Measurements from ENCODE around the gene NACAD.

NACAD gene

DNA sequence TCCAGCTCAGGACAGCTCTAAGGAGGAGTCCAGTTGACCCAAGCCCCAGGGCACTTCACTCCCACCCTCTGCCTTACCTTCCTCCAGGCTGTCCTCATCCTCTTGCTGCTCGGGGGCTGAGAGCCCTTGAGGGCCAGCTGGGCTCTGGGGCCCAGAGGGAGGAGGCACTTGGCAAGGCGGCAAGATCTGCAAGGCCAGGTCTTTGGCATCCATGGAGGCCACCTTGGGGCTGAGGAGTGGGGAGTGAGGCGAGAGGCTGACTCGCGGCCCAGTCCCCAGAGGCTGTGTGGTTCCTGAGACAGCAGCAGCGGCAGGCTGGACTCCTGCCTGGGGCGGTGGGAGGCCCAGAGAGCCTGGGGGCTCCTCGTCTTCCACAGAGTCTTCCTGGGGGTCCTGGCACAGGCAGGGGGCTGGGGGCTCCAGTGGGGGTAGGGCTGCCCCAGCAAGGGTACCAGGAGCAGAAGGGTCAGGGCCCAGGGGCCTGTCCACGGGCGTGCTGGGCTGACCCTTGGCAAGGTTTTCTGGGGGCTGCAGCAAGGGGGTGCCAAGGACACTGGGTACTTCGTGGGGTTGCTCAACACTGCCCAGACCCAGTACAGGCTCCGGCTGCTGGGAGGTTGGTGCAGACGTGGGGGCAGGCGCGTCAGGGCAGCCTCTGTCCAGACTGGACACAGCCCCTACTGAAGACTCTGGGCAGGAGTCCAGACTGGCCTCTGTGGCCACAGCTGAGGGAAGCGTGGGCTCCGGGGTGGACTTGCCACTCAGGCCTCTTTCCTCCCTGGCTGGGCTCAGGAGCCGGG, 6.5 kb downstream of the NACAD start:
- Histone ChIP-seq H3K4me1 (ENCODE audit: control insufficient read depth, insufficient read depth, low read length) (no peaks in the 10 kb centered on the region), H3K36me3 (ENCODE audit: control insufficient read depth, insufficient read depth, low read length) (no peaks in the 10 kb centered on the region)
- 92 to 93% methylated on average over 18 of the region's 18 CpGs for WGBS, 2 experiments

DNA sequence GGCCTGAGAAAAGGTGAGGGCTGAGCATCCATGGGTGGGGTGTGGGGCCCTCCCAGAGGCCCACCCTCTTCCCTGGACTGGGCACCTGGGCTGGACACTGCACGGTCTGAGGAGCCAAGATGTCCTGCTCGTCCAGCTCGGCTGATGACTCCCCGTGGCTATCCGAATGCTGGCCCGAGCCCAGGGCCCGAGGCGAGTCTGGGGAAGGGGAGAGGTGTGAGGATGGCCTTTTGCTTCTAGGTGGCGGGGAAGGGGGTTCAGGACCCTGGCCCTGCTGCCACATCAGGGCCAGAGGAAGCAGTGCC, 7.1 kb downstream of the NACAD start:
- Histone ChIP-seq H3K27ac (ENCODE audit: insufficient read depth, low read depth, low read length, poor library complexity, severe bottlenecking) (no peak overlapping the region), H3K4me3 (ENCODE audit: insufficient read depth, low read depth, low read length) (no peak overlapping the region), H3K27me3 (ENCODE audit: control insufficient read depth, insufficient read depth, low read length, poor library complexity, severe bottlenecking) (no peaks in the 10 kb centered on the region), H3K4me1 (ENCODE audit: control insufficient read depth, insufficient read depth, low read length) (no peaks in the 10 kb centered on the region), H3K9me3 (ENCODE audit: control insufficient read depth, low read length) (no peaks in the 10 kb centered on the region), H3K36me3 (ENCODE audit: control insufficient read depth, insufficient read depth, low read length) (no peaks in the 10 kb centered on the region)
- WGBS, 2 experiments, result 96 to 97% methylated on average over 9 of the region's 9 CpGs

More for the DNA sequence above, 6.5 kb downstream of the NACAD start:
- Histone ChIP-seq H3K9me3 (ENCODE audit: control insufficient read depth, low read length) (no peaks in the 10 kb centered on the region), H3K27me3 (ENCODE audit: control insufficient read depth, insufficient read depth, low read length, poor library complexity, severe bottlenecking) (no peaks in the 10 kb centered on the region), H3K27ac (ENCODE audit: insufficient read depth, low read depth, low read length, poor library complexity, severe bottlenecking) (no peak overlapping the region), H3K4me3 (ENCODE audit: insufficient read depth, low read depth, low read length) (no peak overlapping the region)

DNA sequence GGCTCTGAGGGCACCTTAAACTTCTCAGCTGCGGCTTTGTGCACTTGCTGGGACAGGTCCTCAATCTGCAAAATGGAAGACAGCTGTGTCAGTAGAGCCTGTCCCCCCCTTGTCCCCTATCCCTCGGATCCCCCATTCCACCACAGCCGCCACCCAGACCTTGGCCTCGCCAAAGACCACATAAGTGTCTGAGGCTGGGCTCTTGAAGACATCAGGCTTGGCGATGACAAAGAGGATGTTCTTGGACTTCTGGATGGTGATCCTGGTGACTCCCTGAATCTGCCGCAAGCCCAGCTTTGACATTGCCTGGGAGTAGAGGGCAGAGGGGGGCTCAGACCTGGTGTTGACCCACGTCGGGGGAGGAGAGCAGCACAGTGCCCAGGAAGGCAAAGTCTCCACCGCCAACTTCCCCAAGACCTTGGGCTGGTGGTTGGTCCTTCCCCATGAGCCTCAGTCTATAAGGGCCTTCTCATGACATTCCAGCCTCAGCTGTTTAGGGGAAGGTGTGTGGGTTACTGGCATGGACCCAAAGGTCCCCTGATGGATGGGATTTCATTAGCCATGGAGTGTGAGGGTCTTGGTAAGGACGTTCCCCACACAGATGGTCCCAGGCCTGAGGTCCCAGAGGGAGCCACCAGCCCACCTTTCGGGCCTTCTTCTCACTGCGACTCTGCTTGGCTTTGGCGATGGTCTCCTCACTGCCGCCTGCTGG, 7.7 kb downstream of the NACAD start:
- H3K27ac ChIP-seq (ENCODE audit: insufficient read depth, low read depth, low read length, poor library complexity, severe bottlenecking), result no peak overlapping the region
- H3K9me3 ChIP-seq (ENCODE audit: control insufficient read depth, low read length), result no peaks in the 10 kb centered on the region
- no peaks in the 10 kb centered on the region for H3K36me3 ChIP-seq (ENCODE audit: control insufficient read depth, insufficient read depth, low read length)
- 95% methylated on average over 14 of the region's 14 CpGs for WGBS, 2 experiments
- H3K27me3 ChIP-seq (ENCODE audit: control insufficient read depth, insufficient read depth, low read length, poor library complexity, severe bottlenecking), result no peaks in the 10 kb centered on the region
- H3K4me3 ChIP-seq (ENCODE audit: insufficient read depth, low read depth, low read length), result no peak overlapping the region
- no peaks in the 10 kb centered on the region for H3K4me1 ChIP-seq (ENCODE audit: control insufficient read depth, insufficient read depth, low read length)

DNA sequence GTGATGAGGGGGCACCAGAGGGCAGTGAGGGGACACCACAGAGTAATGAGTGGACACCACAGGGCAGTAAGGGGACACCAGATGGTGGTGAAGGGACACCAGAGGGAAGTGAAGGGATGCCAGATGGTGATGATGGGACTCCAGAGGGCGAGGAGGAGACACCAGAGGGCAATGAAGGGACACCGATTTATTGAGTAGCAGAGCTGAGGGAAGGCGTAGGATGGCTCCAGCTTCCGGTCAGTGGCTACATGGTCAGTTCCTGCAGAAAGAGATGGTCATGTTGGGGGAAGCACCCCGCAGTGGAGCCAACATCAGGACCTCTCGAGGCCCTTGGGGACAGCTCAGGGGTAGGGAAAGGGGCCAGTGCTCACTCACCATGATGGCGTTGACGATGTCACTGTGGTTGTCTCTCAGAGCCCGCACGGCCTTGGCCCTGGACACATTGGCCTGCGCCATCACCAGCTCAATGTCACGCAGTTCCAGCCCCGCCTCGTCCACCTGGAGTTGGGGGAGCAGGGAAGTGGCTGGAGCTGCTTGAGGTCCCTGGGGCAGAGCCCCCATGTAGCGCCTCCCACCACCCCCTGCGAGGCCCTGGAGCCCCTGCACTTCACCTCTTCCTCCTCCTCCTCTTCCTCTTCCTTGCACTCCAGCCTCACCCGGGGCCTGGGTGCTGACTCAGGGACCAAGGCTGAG, 8.4 kb downstream of the NACAD start:
- H3K36me3 ChIP-seq (ENCODE audit: control insufficient read depth, insufficient read depth, low read length), result peaks cover 3% of the 10 kb centered on the region
- H3K9me3 ChIP-seq (ENCODE audit: control insufficient read depth, low read length), result no peaks in the 10 kb centered on the region
- no peaks in the 10 kb centered on the region for H3K27me3 ChIP-seq (ENCODE audit: control insufficient read depth, insufficient read depth, low read length, poor library complexity, severe bottlenecking)
- H3K27ac ChIP-seq (ENCODE audit: insufficient read depth, low read depth, low read length, poor library complexity, severe bottlenecking), result no peak overlapping the region
- H3K4me1 ChIP-seq (ENCODE audit: control insufficient read depth, insufficient read depth, low read length), result no peaks in the 10 kb centered on the region
- WGBS, 2 experiments, result 90 to 92% methylated on average over 17 of the region's 17 CpGs
- no peak overlapping the region for H3K4me3 ChIP-seq (ENCODE audit: insufficient read depth, low read depth, low read length)

DNA sequence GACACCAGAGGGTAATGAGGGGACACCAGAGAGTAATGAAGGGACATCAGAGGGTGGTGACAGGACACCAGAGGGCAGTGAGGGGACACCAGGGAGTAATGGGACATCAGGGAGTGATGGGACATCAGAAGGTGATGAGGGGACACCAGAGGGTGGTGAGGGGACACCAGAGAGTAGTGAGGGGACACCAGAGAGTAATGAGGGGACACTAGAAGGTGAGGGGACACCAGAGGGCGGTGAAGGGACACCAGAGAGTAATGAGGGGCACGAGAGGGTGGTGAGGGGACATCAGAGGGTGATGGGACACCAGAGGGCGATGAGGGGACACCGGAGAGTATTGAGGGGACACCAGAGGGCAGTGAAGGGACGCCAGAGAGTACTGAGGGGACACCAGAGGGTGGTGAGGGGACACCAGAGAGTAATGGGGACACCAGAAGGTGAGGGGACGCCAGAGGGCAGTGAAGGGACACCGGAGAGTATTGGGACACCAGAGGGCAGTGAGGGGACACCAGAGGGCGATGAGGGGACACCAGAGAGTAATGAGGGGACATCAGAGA, 10.6 kb downstream of the NACAD start:
- Histone ChIP-seq H3K27ac (ENCODE audit: insufficient read depth, low read depth, low read length, poor library complexity, severe bottlenecking) (no peak overlapping the region), H3K36me3 (ENCODE audit: control insufficient read depth, insufficient read depth, low read length) (peaks cover 3% of the 10 kb centered on the region), H3K4me3 (ENCODE audit: insufficient read depth, low read depth, low read length) (no peak overlapping the region), H3K27me3 (ENCODE audit: control insufficient read depth, insufficient read depth, low read length, poor library complexity, severe bottlenecking) (no peaks in the 10 kb centered on the region), H3K4me1 (ENCODE audit: control insufficient read depth, insufficient read depth, low read length) (no peaks in the 10 kb centered on the region), H3K9me3 (ENCODE audit: control insufficient read depth, low read length) (no peaks in the 10 kb centered on the region)
- WGBS, 2 experiments, result 91 to 92% methylated on average over 8 of the region's 8 CpGs

DNA sequence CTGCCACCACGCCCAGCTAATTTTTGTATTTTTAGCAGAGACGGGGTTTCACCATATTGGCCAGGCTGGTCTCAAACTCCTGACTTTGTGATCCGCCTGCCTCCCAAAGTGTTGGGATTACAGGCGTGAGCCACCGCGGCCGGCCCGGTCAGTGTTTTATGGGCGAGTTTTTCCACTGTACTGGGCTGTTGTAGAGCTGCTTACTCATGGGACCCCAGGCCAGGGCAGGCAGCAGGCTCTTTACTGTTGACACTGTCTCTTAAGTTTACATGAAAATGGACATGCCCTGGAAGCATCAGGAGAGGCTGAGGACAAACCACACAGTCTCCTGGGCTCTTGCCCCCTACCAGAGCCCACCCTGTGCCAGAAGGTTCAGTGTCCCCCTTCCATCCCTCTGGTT, 11.2 kb downstream of the NACAD start:
- Histone ChIP-seq H3K27me3 (ENCODE audit: control insufficient read depth, insufficient read depth, low read length, poor library complexity, severe bottlenecking) (no peaks in the 10 kb centered on the region), H3K4me1 (ENCODE audit: control insufficient read depth, insufficient read depth, low read length) (no peaks in the 10 kb centered on the region), H3K4me3 (ENCODE audit: insufficient read depth, low read depth, low read length) (no peak overlapping the region), H3K9me3 (ENCODE audit: control insufficient read depth, low read length) (no peaks in the 10 kb centered on the region), H3K36me3 (ENCODE audit: control insufficient read depth, insufficient read depth, low read length) (peaks cover 3% of the 10 kb centered on the region), H3K27ac (ENCODE audit: insufficient read depth, low read depth, low read length, poor library complexity, severe bottlenecking) (no peak overlapping the region)
- 94% methylated on average over 9 of the region's 9 CpGs for WGBS, 2 experiments

DNA sequence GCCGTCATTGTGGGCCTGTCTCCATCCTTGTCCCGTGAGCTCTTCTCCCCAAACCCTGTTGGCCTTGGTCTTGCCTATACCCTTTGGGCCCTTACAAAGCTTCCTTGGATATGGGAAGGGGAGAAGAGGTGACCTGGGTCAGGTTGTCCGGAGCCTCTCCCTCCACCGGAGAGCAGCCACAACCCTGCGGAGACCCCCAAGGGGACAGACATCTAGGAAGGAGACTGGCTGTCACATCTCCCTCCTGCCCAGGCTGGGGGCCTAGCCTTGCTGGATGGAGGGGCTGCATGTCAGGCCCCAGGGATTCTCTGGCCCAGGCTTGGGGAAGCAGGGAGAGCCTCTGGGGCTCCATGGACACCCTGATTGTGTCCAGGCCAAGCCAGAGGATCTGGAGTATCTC, 11.8 kb downstream of the NACAD start:
- Histone ChIP-seq H3K36me3 (ENCODE audit: control insufficient read depth, insufficient read depth, low read length) (peaks cover 3% of the 10 kb centered on the region), H3K27ac (ENCODE audit: insufficient read depth, low read depth, low read length, poor library complexity, severe bottlenecking) (no peak overlapping the region), H3K27me3 (ENCODE audit: control insufficient read depth, insufficient read depth, low read length, poor library complexity, severe bottlenecking) (no peaks in the 10 kb centered on the region), H3K9me3 (ENCODE audit: control insufficient read depth, low read length) (no peaks in the 10 kb centered on the region), H3K4me1 (ENCODE audit: control insufficient read depth, insufficient read depth, low read length) (no peaks in the 10 kb centered on the region), H3K4me3 (ENCODE audit: insufficient read depth, low read depth, low read length) (no peak overlapping the region)
- WGBS, 2 experiments, result 92 to 97% methylated on average over 5 of the region's 5 CpGs

DNA sequence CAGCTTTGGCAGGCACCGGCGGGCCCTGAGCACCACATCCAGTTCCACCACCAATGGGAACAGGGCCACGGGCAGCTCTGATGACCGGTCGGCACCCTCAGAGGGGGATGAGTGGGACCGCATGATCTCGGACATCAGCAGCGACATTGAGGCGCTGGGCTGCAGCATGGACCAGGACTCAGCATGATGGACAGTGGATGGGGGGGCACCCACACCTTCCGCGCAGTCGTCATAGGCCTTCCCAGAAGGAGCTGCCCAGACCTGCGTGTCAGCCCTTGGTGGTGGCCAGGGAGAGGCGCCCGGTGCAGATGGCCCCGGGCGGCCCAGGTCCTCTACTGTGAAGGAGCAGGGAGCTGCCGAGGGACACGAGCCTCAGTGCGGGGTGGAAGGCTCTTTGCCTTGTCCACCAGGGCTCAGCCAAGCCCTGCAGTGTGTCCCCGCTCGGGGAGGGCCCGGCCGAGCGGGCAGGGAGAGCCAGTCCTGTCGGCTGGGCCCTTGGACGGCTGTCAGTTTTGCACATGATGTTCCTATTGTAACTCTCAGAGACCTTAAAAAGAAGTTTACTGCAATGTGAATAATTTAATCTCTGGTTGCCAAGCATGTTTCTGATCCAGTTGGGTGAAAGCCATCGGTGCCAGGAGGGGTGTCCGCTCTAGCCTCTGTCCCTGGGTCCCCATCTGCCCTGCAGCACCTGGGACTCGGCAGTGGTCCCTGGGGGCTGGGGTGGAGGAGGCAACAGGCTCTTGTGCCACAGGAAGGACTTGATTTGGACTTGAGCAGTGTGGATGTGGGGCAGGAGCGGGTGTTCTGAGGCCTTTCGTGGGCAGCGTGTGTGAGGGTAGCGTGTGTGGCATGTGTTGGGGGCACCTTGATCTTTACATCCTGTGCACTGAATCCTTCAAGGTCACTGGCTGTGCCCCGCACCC, 12.6 kb downstream of the NACAD start:
- Histone ChIP-seq H3K27me3 (ENCODE audit: control insufficient read depth, insufficient read depth, low read length, poor library complexity, severe bottlenecking) (no peaks in the 10 kb centered on the region), H3K4me3 (ENCODE audit: insufficient read depth, low read depth, low read length) (no peak overlapping the region), H3K36me3 (ENCODE audit: control insufficient read depth, insufficient read depth, low read length) (peaks cover 3% of the 10 kb centered on the region), H3K9me3 (ENCODE audit: control insufficient read depth, low read length) (no peaks in the 10 kb centered on the region), H3K4me1 (ENCODE audit: control insufficient read depth, insufficient read depth, low read length) (no peaks in the 10 kb centered on the region), H3K27ac (ENCODE audit: insufficient read depth, low read depth, low read length, poor library complexity, severe bottlenecking) (no peak overlapping the region)
- 94 to 96% methylated on average over 35 of the region's 35 CpGs for WGBS, 2 experiments

DNA sequence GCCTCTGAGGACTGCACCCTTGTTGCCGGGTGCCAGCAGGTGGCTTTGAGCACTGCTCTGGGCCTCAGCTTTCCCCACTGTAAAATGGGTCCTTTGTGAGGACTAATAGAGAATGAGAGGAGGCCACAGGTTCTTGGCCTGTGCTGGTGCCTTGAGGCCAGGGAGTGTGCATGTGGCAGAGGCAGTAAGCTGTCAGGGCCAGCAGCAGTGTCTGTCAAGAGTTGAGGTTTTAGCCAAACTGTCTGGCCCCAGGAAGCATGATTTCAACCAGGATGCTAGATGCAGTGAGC, 13.5 kb downstream of the NACAD start:
- 88 to 95% methylated on average over 1 of the region's 1 CpG for WGBS, 2 experiments
- H3K27me3 ChIP-seq (ENCODE audit: control insufficient read depth, insufficient read depth, low read length, poor library complexity, severe bottlenecking), result no peaks in the 10 kb centered on the region
- H3K27ac ChIP-seq (ENCODE audit: insufficient read depth, low read depth, low read length, poor library complexity, severe bottlenecking), result no peak overlapping the region
- H3K4me3 ChIP-seq (ENCODE audit: insufficient read depth, low read depth, low read length), result no peak overlapping the region
- no peaks in the 10 kb centered on the region for H3K9me3 ChIP-seq (ENCODE audit: control insufficient read depth, low read length)
- H3K4me1 ChIP-seq (ENCODE audit: control insufficient read depth, insufficient read depth, low read length), result no peaks in the 10 kb centered on the region
- H3K36me3 ChIP-seq (ENCODE audit: control insufficient read depth, insufficient read depth, low read length), result peaks cover 3% of the 10 kb centered on the region

All from ectodermal cell (in vitro differentiated cells).